ENCODE results near the gene KTN1. TPM values are rescaled to one million over a fixed set of nuclear protein-coding genes. Genes with fewer than 3 reads are reported as not detected.

The KTN1 gene
- total RNA-seq, 1 experiment from 2014 or later = 125 TPM

- no peaks in the 10 kb centered on the region for H3K9me3 Mint-ChIP-seq
- 0 out of 2 replicates have a peak overlapping the region, but pooled peaks have one; percentile 91 for H3K27ac Mint-ChIP-seq
- no peaks in the 10 kb centered on the region for H3K27me3 Mint-ChIP-seq (ENCODE audit: low read depth)
- no peak for DNase-seq (ENCODE audit: low spot score)
- ATAC-seq = no peak
- TF ChIP-seq HMGA2 (CRISPR knock-in tag; IDR thresholded peaks at IDR 0.05) = no peak
- TF ChIP-seq MYBL2 (CRISPR knock-in tag; IDR thresholded peaks at IDR 0.05) = no peak
- TF ChIP-seq E2F1 (CRISPR knock-in tag; IDR thresholded peaks at IDR 0.05) = no peak
- TF ChIP-seq TCF7 (CRISPR knock-in tag; IDR thresholded peaks at IDR 0.05; ENCODE audit: low read depth) = no peak
- TF ChIP-seq AFF4 (CRISPR knock-in tag; IDR thresholded peaks at IDR 0.05; ENCODE audit: borderline replicate concordance) = no peak
- TF ChIP-seq ZNF532 (CRISPR knock-in tag; IDR thresholded peaks at IDR 0.05; ENCODE audit: borderline replicate concordance) = no peak
- TF ChIP-seq RORB (CRISPR knock-in tag; IDR thresholded peaks at IDR 0.05) = no peak
- no peak for TF ChIP-seq ATF6 (CRISPR knock-in tag; IDR thresholded peaks at IDR 0.05)
- peak overlapping the region; percentile 93 for H3K4me3 Mint-ChIP-seq
- H3K36me3 Mint-ChIP-seq = no peaks in the 10 kb centered on the region; the same call in 1 of the 2 replicates
- CTCF ChIA-PET = interaction anchor here (2.0 kb wide), 1 partner anchor 132 kb away, joined by 10 read pairs; no protein-coding TSS in a partner anchor
- peaks cover 20% of the 10 kb centered on the region for H3K4me1 Mint-ChIP-seq
- POLR2A ChIA-PET = no interaction called here
Observed at GRCh38 chr14:55578511-55578910, 1.5 kb upstream of the KTN1 start.

- peak; percentile 51 for ATAC-seq
- Mint-ChIP-seq H3K27me3 (ENCODE audit: low read depth) (no peaks in the 10 kb centered on the region), H3K9me3 (no peaks in the 10 kb centered on the region), H3K4me3 (peak overlapping the region; percentile 89), H3K4me1 (peaks cover 27% of the 10 kb centered on the region), H3K36me3 (no peaks in the 10 kb centered on the region), H3K27ac (peak overlapping the region; percentile 94)
- CTCF ChIA-PET = interaction anchor here (1.2 to 2.0 kb wide), 4 partner anchors 13 to 140 kb away, joined by 4 to 11 read pairs (median 8); partner anchors contain the start of gene TBPL2
- peak; percentile 57 for DNase-seq (ENCODE audit: low spot score)
- POLR2A ChIA-PET = interaction anchor here (0.8 to 1.5 kb wide), 3 partner anchors 9 to 140 kb away, joined by 3 read pairs; partner anchors contain the start of gene TBPL2
- TF ChIP-seq MAX (CRISPR knock-in tag; IDR thresholded peaks at IDR 0.05) (0 out of 2 replicates have a peak, but pooled peaks have one; percentile 42), ARID4B (CRISPR knock-in tag; IDR thresholded peaks at IDR 0.05; ENCODE audit: borderline replicate concordance) (0 out of 2 replicates have a peak, but pooled peaks have one; percentile 35), PRDM15 (CRISPR knock-in tag; IDR thresholded peaks at IDR 0.05) (no peak)
Observed at GRCh38 chr14:55580470-55581341, 699 bp downstream of the KTN1 start.
